Measurements from ENCODE around the gene ICAM5. TPM values are rescaled to one million over a fixed set of nuclear protein-coding genes. Genes with fewer than 3 reads are reported as not detected.
A peak's percentile ranks its signal among the peaks of the same experiment; 100 is the strongest.

The ICAM5 gene
- total RNA-seq, 1 experiment from 2014 or later = 19.5 TPM

DNA sequence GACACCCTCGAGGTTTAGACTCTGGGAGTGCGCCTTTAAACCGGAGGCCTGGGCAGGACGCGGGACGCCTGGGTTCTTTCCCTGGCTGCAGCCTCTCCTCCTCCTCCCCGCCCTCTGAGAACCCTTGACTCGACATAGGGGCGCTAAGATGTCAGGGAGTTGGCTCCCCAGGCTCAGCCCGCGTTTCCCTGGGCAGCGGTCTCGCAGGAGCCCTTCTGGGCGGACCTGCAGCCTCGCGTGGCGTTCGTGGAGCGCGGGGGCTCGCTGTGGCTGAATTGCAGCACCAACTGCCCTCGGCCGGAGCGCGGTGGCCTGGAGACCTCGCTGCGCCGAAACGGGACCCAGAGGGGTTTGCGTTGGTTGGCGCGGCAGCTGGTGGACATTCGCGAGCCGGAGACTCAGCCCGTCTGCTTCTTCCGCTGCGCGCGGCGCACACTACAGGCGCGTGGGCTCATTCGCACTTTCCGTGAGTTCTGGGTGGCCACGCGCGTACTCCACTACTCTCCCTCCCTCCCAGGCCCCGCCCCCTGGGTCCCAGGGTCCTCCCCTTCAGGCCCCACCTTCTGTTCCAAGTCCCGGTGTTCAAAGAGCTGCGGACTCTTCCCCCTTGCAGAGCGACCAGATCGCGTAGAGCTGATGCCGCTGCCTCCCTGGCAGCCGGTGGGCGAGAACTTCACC lies 1.3 kb downstream of the ICAM5 start:
- H3K4me1 ChIP-seq (ENCODE audit: control insufficient read depth, insufficient read depth, low read length) = peaks cover 11% of the 10 kb centered on the region; the same call in 1 of the 2 replicates
- peak overlapping the region; percentile 53 to 79 for H3K4me3 ChIP-seq (ENCODE audit: low read depth in 2 of 2, low read length in 2 of 2)
- in situ Hi-C loops (cut with HindIII; ENCODE audit: low pct_unique_long_range_greater_than_20kb, low sequenced_read_pairs) = no loop called here
- TF ChIP-seq POLR2AphosphoS5 (IDR thresholded peaks at IDR 0.05; ENCODE audit: low read depth, low read length) (no peak; the same call in 1 of the 2 replicates), SIN3A (IDR thresholded peaks at IDR 0.05; ENCODE audit: borderline replicate concordance, insufficient read depth, low read depth, low read length) (0 out of 2 replicates have a peak, but pooled peaks have one; percentile 27), TCF7L2 (IDR thresholded peaks at IDR 0.05; ENCODE audit: low read depth, low read length) (no peak)
- ATAC-seq (peak; percentile 57), DNase-seq (ENCODE audit: low read depth, low spot score) (no peak)
- no peaks in the 10 kb centered on the region for H3K9me3 ChIP-seq (ENCODE audit: control insufficient read depth, insufficient read depth, low read depth, low read length)
- POLR2A ChIA-PET = interaction anchor here (0.6 to 2.6 kb wide), 3 partner anchors 20 to 88 kb away, joined by 3 to 11 read pairs (median 4); partner anchors contain the start of gene ICAM1
- H3K36me3 ChIP-seq (ENCODE audit: control insufficient read depth, insufficient read depth, low read length) = no peaks in the 10 kb centered on the region
- intact Hi-C loops (cut with micrococcal nuclease; ENCODE audit: unreplicated experiment) = no loop called here
- no peaks in the 10 kb centered on the region for H3K27me3 ChIP-seq (ENCODE audit: control insufficient read depth, insufficient read depth, low read length)
- BruUV-seq (replicated peaks) = no TSS peak
- H3K27ac ChIP-seq (ENCODE audit: low read length) = peak overlapping the region; percentile 79
- CTCF ChIA-PET = interaction anchor here (0.7 kb wide), 1 partner anchor 686 kb away, joined by 5 read pairs; no protein-coding TSS in a partner anchor

DNA sequence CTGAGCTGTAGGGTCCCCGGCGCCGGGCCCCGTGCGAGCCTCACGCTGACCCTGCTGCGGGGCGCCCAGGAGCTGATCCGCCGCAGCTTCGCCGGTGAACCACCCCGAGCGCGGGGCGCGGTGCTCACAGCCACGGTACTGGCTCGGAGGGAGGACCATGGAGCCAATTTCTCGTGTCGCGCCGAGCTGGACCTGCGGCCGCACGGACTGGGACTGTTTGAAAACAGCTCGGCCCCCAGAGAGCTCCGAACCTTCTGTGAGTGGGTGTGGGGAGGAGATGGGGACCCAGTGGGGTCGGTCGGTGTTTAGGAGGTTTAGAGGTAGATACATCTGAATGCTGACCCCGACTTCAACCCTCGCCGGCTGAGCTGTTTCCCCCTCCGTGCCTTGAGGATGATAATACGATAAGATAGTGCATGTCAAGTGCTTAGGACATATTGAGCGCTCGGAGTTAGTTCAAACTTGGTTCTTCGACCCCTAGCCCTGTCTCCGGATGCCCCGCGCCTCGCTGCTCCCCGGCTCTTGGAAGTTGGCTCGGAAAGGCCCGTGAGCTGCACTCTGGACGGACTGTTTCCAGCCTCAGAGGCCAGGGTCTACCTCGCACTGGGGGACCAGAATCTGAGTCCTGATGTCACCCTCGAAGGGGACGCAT lies 1.9 kb downstream of the ICAM5 start:
- BruUV-seq (replicated peaks) = TSS peak; percentile 67
- ATAC-seq (peak; percentile 3; the same call in 1 of the 2 replicates), DNase-seq (ENCODE audit: low read depth, low spot score) (no peak)
- Histone ChIP-seq H3K4me1 (ENCODE audit: control insufficient read depth, insufficient read depth, low read length) (peaks cover 5% of the 10 kb centered on the region; the same call in 1 of the 2 replicates), H3K36me3 (ENCODE audit: control insufficient read depth, insufficient read depth, low read length) (no peaks in the 10 kb centered on the region), H3K4me3 (ENCODE audit: low read depth in 2 of 2, low read length in 2 of 2) (peak overlapping the region; percentile 53 to 79), H3K27ac (ENCODE audit: low read length) (peak overlapping the region; percentile 63), H3K9me3 (ENCODE audit: control insufficient read depth, insufficient read depth, low read depth, low read length) (no peaks in the 10 kb centered on the region), H3K27me3 (ENCODE audit: control insufficient read depth, insufficient read depth, low read length) (no peaks in the 10 kb centered on the region)
- CTCF ChIA-PET = interaction anchor here (0.7 kb wide), 1 partner anchor 685 kb away, joined by 5 read pairs; no protein-coding TSS in a partner anchor
- in situ Hi-C loops (cut with HindIII; ENCODE audit: low pct_unique_long_range_greater_than_20kb, low sequenced_read_pairs) = no loop called here
- intact Hi-C loops (cut with micrococcal nuclease; ENCODE audit: unreplicated experiment) = no loop called here
- POLR2A ChIA-PET = interaction anchor here (0.5 to 1.1 kb wide), 3 partner anchors 21 to 87 kb away, joined by 3 to 12 read pairs (median 4); partner anchors contain the start of gene ICAM1
- TF ChIP-seq, protein P1, sequence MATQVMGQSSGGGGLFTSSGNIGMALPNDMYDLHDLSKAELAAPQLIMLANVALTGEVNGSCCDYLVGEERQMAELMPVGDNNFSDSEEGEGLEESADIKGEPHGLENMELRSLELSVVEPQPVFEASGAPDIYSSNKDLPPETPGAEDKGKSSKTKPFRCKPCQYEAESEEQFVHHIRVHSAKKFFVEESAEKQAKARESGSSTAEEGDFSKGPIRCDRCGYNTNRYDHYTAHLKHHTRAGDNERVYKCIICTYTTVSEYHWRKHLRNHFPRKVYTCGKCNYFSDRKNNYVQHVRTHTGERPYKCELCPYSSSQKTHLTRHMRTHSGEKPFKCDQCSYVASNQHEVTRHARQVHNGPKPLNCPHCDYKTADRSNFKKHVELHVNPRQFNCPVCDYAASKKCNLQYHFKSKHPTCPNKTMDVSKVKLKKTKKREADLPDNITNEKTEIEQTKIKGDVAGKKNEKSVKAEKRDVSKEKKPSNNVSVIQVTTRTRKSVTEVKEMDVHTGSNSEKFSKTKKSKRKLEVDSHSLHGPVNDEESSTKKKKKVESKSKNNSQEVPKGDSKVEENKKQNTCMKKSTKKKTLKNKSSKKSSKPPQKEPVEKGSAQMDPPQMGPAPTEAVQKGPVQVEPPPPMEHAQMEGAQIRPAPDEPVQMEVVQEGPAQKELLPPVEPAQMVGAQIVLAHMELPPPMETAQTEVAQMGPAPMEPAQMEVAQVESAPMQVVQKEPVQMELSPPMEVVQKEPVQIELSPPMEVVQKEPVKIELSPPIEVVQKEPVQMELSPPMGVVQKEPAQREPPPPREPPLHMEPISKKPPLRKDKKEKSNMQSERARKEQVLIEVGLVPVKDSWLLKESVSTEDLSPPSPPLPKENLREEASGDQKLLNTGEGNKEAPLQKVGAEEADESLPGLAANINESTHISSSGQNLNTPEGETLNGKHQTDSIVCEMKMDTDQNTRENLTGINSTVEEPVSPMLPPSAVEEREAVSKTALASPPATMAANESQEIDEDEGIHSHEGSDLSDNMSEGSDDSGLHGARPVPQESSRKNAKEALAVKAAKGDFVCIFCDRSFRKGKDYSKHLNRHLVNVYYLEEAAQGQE (IDR thresholded peaks at IDR 0.05; ENCODE audit: insufficient read depth in 1 of 2, low read depth in 2 of 2, low read length in 1 of 2) = no peak
- TF ChIP-seq SIN3A (IDR thresholded peaks at IDR 0.05; ENCODE audit: borderline replicate concordance, insufficient read depth, low read depth, low read length) (no peak), TCF7L2 (IDR thresholded peaks at IDR 0.05; ENCODE audit: low read depth, low read length) (no peak), POLR2AphosphoS5 (IDR thresholded peaks at IDR 0.05; ENCODE audit: low read depth, low read length) (no peak)
- TF ChIP-seq, protein P2, sequence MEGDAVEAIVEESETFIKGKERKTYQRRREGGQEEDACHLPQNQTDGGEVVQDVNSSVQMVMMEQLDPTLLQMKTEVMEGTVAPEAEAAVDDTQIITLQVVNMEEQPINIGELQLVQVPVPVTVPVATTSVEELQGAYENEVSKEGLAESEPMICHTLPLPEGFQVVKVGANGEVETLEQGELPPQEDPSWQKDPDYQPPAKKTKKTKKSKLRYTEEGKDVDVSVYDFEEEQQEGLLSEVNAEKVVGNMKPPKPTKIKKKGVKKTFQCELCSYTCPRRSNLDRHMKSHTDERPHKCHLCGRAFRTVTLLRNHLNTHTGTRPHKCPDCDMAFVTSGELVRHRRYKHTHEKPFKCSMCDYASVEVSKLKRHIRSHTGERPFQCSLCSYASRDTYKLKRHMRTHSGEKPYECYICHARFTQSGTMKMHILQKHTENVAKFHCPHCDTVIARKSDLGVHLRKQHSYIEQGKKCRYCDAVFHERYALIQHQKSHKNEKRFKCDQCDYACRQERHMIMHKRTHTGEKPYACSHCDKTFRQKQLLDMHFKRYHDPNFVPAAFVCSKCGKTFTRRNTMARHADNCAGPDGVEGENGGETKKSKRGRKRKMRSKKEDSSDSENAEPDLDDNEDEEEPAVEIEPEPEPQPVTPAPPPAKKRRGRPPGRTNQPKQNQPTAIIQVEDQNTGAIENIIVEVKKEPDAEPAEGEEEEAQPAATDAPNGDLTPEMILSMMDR (IDR thresholded peaks at IDR 0.05) = no peak

All from Panc1 (cell line).